NB4 (cell line): ENCODE results near the gene CENPF.

Source experiments
- CTCF ChIP-seq: IDR thresholded peaks from one replicate; pipeline ENCODE4 v1.5.1; 2012; ENCODE audit warnings: low read depth, low read length
- POLR2A ChIP-seq: IDR thresholded peaks from 2 replicates; pipeline ENCODE4 v1.6.1; 2011; ENCODE audit warnings: mild to moderate bottlenecking; ENCODE audit not compliant: insufficient read length; ENCODE audit errors: extremely low read depth

- TF ChIP-seq CTCF (no peak), POLR2A (no peak)
These were observed 35.4 kb downstream of the CENPF start for GRCh38 chr1:214638459-214638807.
